IPS-NIHi7 (cell line): ENCODE measurements around the gene GASK1B.

Experiments used
- DNase-seq: peaks from one replicate; pipeline ENCODE4 v3.0.0; 2012; ENCODE audit warnings: mixed read lengths; ENCODE audit errors: extremely low spot score

Gene GASK1B

DNA sequence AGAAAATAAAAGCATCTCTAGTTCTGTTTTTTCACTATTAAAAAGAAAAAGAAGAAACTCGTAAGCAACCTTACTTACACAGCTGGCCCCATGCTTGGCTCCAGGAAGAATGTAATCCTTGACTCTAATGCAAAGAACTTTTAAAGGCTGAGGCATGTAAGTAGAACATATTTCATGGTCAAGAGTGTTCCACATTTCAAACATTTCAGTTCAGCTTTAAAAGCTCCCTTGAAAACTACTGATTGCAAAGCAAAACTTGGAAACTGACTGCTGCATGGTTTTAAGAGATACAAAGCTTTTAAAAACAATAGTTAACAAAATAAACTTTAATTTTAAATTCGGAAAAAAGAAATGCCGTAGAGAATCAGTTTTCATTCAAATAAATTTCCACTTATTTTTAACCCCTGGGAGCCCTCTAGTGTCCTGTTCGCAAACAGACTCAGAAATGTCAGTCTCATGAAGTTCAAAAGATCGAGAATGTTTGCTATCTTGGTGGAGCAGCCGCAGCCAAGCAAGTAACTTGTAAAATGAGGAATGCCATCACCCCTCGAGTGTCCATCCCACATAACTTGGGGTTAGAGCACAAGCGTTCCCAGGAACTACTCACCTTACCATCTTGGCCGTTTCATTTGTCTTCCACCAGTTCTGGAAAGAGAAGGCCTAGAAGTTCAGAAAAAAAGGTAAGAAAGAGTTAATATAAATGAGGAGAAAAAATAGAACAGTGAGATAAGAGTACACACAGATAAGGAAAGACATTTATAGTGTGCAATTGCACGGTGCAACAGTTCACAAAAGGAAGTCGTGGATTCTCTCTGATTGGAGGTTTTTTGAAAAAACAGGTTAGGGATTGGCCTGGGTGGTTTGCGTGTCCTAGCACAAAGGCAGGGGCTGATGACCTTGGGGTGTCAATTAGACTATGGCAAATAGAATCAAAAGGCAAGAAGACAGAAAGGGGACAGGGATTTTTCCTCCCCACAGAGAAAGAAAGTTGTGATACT is at the start of gene GASK1B:
TSS of gene GASK1B (minus strand) at position 765 of the 998 bp plus-strand sequence. CDS start 1,650 bp downstream, outside the sequence.
- DNase-seq = peak; percentile 43

DNA sequence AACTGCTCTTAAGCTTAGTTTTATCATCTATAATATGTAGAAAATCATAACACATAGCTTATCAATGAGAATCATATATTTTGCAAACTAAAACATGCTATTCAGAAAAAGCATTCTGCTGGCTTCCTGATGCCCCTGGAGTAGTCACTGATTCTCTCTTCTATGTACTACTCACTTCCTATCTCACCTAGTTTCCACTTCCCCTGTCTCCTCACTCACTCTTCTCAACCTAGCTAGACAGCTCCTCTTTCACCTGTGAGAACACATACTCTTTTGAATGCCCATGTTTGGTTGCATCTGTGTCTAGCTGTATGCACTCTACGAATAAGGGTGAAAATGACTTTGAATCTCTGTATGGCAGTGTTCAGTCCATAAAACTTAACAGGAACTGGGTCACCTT is 46.8 kb upstream of the GASK1B start:
- no peak for DNase-seq

- no peak for DNase-seq
These were observed 44.9 kb upstream of the GASK1B start for GRCh38 chr4:158217763-158218162.

DNA sequence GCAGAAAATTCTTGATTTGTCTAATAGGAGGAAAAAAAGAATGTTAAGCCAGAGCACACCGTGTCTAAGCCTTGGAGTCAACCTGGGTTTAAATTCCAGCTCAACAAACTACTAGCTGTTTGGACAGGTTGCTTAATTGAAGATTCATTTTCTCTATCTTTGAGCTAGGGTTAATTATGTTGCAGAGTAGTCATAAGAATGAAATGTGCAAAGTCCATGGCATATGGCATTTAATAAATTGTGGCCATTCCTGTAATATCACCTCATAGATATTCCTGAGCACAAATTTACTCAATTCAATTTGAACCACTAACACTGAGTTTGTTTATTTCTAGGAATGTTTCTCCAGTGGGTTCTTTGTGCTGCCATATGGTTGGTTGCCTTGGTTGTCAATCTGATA is 42.0 kb upstream of the GASK1B start:
- DNase-seq = no peak

DNA sequence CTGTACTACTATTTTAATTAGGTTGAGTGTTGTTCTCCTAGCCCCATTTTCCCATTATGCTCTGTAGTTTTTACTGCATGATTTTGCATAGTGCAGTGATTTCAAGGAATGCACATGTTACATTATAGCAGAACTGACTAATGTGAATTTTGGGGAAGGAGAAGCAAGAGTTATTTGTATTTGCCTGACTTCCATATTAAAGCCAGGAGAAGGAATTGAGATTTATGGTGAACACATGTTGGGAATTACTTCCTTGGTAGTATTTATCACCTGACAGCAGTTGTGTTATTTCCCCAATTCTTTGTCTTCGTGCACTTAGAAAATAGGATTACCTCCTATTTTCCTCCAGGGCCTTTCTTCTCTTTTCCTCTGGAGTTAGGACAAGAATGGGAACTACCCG is 40.6 kb upstream of the GASK1B start:
- DNase-seq = no peak

GRCh38 chr4:158211222-158211621 is 38.4 kb upstream of the GASK1B start:
- peak; percentile 15 for DNase-seq

GRCh38 chr4:158209825-158210807 is 37.3 kb upstream of the GASK1B start, which contains the start of gene TMEM144:
TMEM144 (plus strand) TSS chr4:158210486; CDS start chr4:158212668, 2,182 bp downstream.
- peak; percentile 89 for DNase-seq

GRCh38 chr4:158208963-158209640 is 36.3 kb upstream of the GASK1B start:
- DNase-seq = no peak

GRCh38 chr4:158203929-158204328 is 31.1 kb upstream of the GASK1B start:
- no peak for DNase-seq

DNA sequence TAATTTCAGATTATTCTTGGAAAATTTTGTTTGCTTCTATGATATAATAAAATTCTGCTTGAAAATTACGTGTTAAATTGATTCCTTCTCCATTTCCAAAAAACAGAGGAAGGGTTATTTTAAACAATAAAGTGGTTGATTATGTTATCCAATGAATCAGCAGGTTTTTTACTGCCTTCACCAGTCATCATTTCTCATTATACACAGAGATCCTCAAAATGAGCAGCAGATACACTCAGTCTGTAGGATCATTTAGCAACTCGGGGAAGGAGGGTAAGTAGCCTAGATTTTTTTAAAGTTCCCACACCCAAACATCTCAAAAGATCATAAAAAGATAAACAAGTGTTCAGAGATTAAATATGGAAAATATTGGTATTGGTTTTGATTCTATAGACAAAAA is 30.6 kb upstream of the GASK1B start:
- no peak for DNase-seq

DNA sequence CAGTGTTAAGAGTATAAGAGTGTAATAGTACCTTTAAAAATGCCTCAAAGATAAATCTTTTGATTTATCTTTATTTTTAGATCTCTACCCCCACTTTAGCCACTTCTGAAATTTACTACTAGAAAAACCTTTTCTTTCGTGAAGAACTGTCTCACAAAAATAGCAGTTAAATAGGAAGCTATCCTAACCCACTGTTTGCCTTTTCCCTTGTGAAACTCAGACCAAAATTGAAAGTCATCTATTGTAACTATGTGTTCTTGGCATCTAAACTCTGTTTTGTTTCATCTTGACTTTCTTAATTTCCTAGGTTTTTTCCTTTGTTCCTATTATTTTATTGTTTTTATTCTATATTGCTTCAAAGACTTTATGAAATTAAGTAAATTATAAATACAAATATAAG is 29.7 kb upstream of the GASK1B start:
- no peak for DNase-seq

DNA sequence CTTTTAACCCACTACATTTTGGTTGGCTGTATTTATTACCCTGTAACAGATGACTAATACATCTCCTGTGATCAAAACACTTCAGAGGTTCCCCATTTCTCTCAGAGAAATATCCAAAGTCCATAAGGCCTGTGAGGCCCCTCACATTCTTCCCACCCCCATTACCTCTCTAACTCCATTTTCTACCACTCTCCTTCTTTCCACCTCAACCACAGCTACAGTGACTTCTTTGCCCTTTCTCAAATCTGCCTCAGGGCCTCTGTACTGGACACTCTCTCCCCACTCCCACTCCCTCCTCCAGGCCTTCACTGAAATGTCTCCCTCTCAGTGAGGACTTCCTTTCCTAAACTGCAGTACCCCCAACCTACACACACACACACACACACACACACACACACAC is 29.1 kb upstream of the GASK1B start:
- DNase-seq = no peak

DNA sequence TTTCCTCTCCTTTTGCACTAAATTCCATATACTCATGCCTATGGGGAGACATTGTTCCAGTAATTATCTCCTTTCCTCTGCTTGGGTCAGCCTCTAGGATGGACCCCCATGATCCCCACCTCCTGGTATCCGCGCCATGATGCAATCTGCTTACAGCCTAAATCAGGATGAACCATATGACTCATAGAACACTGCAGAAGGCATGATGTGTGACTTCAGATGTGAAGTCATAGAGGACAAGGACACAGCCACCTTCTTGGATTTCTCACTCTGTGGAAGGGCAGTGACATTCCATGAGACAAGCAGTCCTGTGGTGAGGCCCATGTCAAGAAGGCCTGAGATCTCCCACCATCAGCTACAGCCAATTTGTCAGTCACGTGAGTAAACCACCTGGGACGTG is 28.5 kb upstream of the GASK1B start:
- DNase-seq = no peak

GRCh38 chr4:158200214-158200613 is 27.4 kb upstream of the GASK1B start:
- DNase-seq = no peak

- no peak for DNase-seq
These were observed 24.5 kb upstream of the GASK1B start for GRCh38 chr4:158197194-158197776.

DNA sequence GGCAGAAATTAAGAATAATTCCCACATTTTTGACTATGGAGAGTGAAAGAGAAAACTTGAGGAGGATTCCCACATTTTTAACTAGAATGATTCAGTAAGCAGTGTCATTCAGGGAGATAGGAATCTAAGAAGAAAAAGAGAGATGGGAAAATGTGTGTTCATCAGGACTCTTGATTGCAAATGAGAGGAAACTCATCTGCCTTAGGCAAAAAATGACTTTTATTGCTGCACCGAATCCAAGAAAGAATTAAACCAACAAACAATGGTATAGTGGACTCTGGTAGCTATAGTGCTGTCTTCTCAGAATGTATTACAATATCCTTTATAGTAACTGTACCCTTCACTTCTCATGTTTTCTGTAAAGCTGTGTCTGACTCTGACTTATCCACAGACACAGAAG is 22.5 kb upstream of the GASK1B start:
- no peak for DNase-seq

DNA sequence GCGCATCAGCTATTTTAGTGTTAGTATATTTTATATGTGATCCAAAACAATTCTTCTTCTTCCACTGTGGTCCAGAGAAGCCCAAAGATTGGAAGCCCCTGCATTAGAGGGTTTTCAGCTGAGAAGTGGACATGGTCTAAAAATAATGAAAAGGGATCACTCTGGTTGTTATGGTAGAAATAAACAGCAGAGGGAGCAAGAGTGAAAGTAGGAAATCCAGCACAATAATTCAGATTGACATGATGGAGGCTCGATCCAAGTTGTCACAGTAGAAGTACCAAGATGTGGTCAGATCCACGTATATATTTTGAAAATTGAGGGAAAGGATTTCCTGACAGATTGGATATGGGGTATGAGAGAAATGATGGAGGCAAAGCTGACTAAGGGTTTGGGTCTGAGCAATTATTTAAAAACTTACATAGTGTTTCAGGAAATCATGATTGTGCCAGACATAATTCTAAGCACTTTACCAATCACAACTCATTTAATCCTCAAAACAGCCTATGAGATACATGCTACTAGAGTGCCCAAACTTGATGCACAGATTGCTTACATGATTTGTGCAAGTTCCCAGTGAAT is 20.4 kb upstream of the GASK1B start:
- peak; percentile 54 for DNase-seq

- DNase-seq = no peak
These were observed 19.8 kb upstream of the GASK1B start for GRCh38 chr4:158192439-158193158.

- DNase-seq = no peak
These were observed 17.9 kb upstream of the GASK1B start for GRCh38 chr4:158190718-158191117.

- no peak for DNase-seq
These were observed 16.6 kb upstream of the GASK1B start for GRCh38 chr4:158189422-158189821.
